ENCODE data around the gene NGFR.
A peak's percentile ranks its signal among the peaks of the same experiment; 100 is the strongest.

Gene NGFR

GRCh38 chr17:49469831-49470810 lies 25.0 kb upstream of the NGFR start:
- no peak for DNase-seq

- DNase-seq: no peak
Observed at GRCh38 chr17:49471089-49471683, 23.9 kb upstream of the NGFR start.

- DNase-seq: no peak
Observed at GRCh38 chr17:49471769-49472168, 23.3 kb upstream of the NGFR start.

GRCh38 chr17:49472527-49472926 lies 22.6 kb upstream of the NGFR start:
- DNase-seq: no peak

GRCh38 chr17:49473900-49474751 lies 21.0 kb upstream of the NGFR start:
- no peak for DNase-seq

- DNase-seq: no peak
Observed at GRCh38 chr17:49477709-49478108, 17.4 kb upstream of the NGFR start.

GRCh38 chr17:49480836-49481615 lies 14.1 kb upstream of the NGFR start:
- DNase-seq: no peak

- no peak for DNase-seq
Observed at GRCh38 chr17:49482144-49482817, 12.8 kb upstream of the NGFR start.

GRCh38 chr17:49483599-49484509 lies 11.2 kb upstream of the NGFR start:
- DNase-seq: no peak

- no peak for DNase-seq
Observed at GRCh38 chr17:49484588-49484987, 10.5 kb upstream of the NGFR start.

- no peak for DNase-seq
Observed at GRCh38 chr17:49486012-49486641, 9.0 kb upstream of the NGFR start.

GRCh38 chr17:49487183-49487582 lies 7.9 kb upstream of the NGFR start:
- DNase-seq: no peak

GRCh38 chr17:49488612-49489011 lies 6.5 kb upstream of the NGFR start:
- no peak for DNase-seq

GRCh38 chr17:49489348-49489747 lies 5.7 kb upstream of the NGFR start:
- no peak for DNase-seq

- DNase-seq: no peak
Observed at GRCh38 chr17:49490276-49490675, 4.8 kb upstream of the NGFR start.

- DNase-seq: no peak
Observed at GRCh38 chr17:49491192-49491769, 3.8 kb upstream of the NGFR start.

GRCh38 chr17:49494399-49494985 lies 601 bp upstream of the NGFR start:
- DNase-seq: no peak

GRCh38 chr17:49495842-49496182 lies 719 bp downstream of the NGFR start:
- no peak for DNase-seq

GRCh38 chr17:49496183-49496866 lies 1.2 kb downstream of the NGFR start:
- DNase-seq: peak; percentile 71
